SK-N-MC (cell line): ENCODE measurements around the gene SMARCB1.

Experiments used
- DNase-seq: peaks from one replicate; pipeline ENCODE4 v3.0.0-alpha.2; 2011; ENCODE audit warnings: low read depth, low spot score
- H3K27ac ChIP-seq: fragments of 200-600 bp; sonication (generic); 2 replicates; pipeline ENCODE4 v1.5.1; 2016; ENCODE audit warnings: mixed run types
- H3K36me3 ChIP-seq: fragments of 200-600 bp; sonication (generic); 2 replicates; pipeline ENCODE4 v1.6.1; 2017; ENCODE audit warnings: antibody characterized with exemption, low read length, mixed read lengths; ENCODE audit not compliant: insufficient read depth
- H3K4me3 ChIP-seq: fragments of 200-600 bp; sonication (generic); 2 replicates; pipeline ENCODE4 v1.5.1; 2016
- H3K9ac ChIP-seq: fragments of 200-600 bp; sonication (generic); 2 replicates; pipeline ENCODE4 v1.8.0; 2017; ENCODE audit warnings: mixed run types, mixed read lengths; ENCODE audit not compliant: insufficient read length
- H3K9me3 ChIP-seq: fragments of 200-600 bp; sonication (generic); 2 replicates; pipeline ENCODE4 v1.6.1; 2017; ENCODE audit warnings: low read depth, mild to moderate bottlenecking, antibody characterized with exemption, low read length, moderate library complexity, mixed read lengths
- EZH2 ChIP-seq: fragments of 200-600 bp; sonication (generic); IDR thresholded peaks from one replicate; pipeline ENCODE4 v1.6.1; 2017; ENCODE audit warnings: antibody characterized with exemption
- FOXP2 ChIP-seq: optimal IDR thresholded peaks from 2 replicates; pipeline ENCODE3; 2011; ENCODE audit warnings: mild to moderate bottlenecking, moderate library complexity; ENCODE audit not compliant: insufficient read depth; ENCODE audit errors: extremely low read length, control extremely low read depth
- POLR2AphosphoS5 ChIP-seq: IDR thresholded peaks from 2 replicates; pipeline ENCODE4 v1.6.1; 2012; ENCODE audit warnings: mild to moderate bottlenecking, low read depth, low read length, borderline replicate concordance

Gene SMARCB1

GRCh38 chr22:23750367-23750713 is 36.4 kb upstream of the SMARCB1 start:
- peak overlapping the region; percentile 97 for H3K4me3 ChIP-seq

GRCh38 chr22:23750714-23751440 is 35.9 kb upstream of the SMARCB1 start, which contains the start of gene ZNF70:
Gene ZNF70 (minus strand): TSS chr22:23751112. CDS start chr22:23745140, 5,972 bp downstream.
- no peak for DNase-seq
- no peak for TF ChIP-seq EZH2
- peak; percentile 68 for TF ChIP-seq POLR2AphosphoS5
- no peaks in the 10 kb centered on the region; the same call in 1 of the 2 replicates for H3K36me3 ChIP-seq
- H3K9ac ChIP-seq = peak within 1 kb of the TSS; percentile 90
- peak within 1 kb of the TSS; percentile 97 for H3K4me3 ChIP-seq
- H3K27ac ChIP-seq = peak within 1 kb of the TSS; percentile 77; the same call in 1 of the 2 replicates
- no peaks in the 10 kb centered on the region for H3K9me3 ChIP-seq

More at GRCh38 chr22:23750367-23750713, 36.4 kb upstream of the SMARCB1 start:
- H3K27ac ChIP-seq = 0 out of 2 replicates have a peak overlapping the region, but pooled peaks have one; percentile 6
- H3K9me3 ChIP-seq = no peaks in the 10 kb centered on the region
- H3K9ac ChIP-seq = peak overlapping the region; percentile 89
- no peak for TF ChIP-seq EZH2
- TF ChIP-seq FOXP2 = no peak
- no peak for TF ChIP-seq POLR2AphosphoS5
- H3K36me3 ChIP-seq = peaks cover 2% of the 10 kb centered on the region; the same call in 1 of the 2 replicates
- DNase-seq = no peak

GRCh38 chr22:23751441-23751996 is 35.2 kb upstream of the SMARCB1 start:
- Histone ChIP-seq H3K9ac (peak overlapping the region; percentile 90), H3K4me3 (peak overlapping the region; percentile 97), H3K27ac (peak overlapping the region; percentile 77; the same call in 1 of the 2 replicates), H3K9me3 (no peaks in the 10 kb centered on the region), H3K36me3 (no peaks in the 10 kb centered on the region)
- DNase-seq = no peak
- no peak for TF ChIP-seq EZH2
- TF ChIP-seq FOXP2 = no peak
- TF ChIP-seq POLR2AphosphoS5 = no peak

- Histone ChIP-seq H3K9me3 (no peaks in the 10 kb centered on the region), H3K36me3 (no peaks in the 10 kb centered on the region), H3K9ac (no peak overlapping the region), H3K4me3 (no peak overlapping the region), H3K27ac (no peak overlapping the region)
- TF ChIP-seq POLR2AphosphoS5 = no peak
- TF ChIP-seq EZH2 = no peak
- no peak for TF ChIP-seq FOXP2
- no peak for DNase-seq
Observed at GRCh38 chr22:23752090-23752691, 34.6 kb upstream of the SMARCB1 start.

GRCh38 chr22:23752750-23753149 is 34.0 kb upstream of the SMARCB1 start:
- H3K9ac ChIP-seq = no peak overlapping the region
- H3K27ac ChIP-seq = no peak overlapping the region
- no peak for DNase-seq
- H3K4me3 ChIP-seq = no peak overlapping the region
- H3K9me3 ChIP-seq = no peaks in the 10 kb centered on the region
- TF ChIP-seq EZH2 = no peak
- TF ChIP-seq POLR2AphosphoS5 = no peak
- no peak for TF ChIP-seq FOXP2
- H3K36me3 ChIP-seq = no peaks in the 10 kb centered on the region

GRCh38 chr22:23753385-23753784 is 33.4 kb upstream of the SMARCB1 start:
- no peak for TF ChIP-seq FOXP2
- no peak for TF ChIP-seq EZH2
- no peak for TF ChIP-seq POLR2AphosphoS5
- Histone ChIP-seq H3K27ac (no peak overlapping the region), H3K4me3 (no peak overlapping the region), H3K36me3 (no peaks in the 10 kb centered on the region), H3K9ac (no peak overlapping the region), H3K9me3 (no peaks in the 10 kb centered on the region)
- DNase-seq = no peak

- H3K27ac ChIP-seq = peak within 1 kb of the TSS; percentile 50; the same call in 1 of the 2 replicates
- H3K36me3 ChIP-seq = no peaks in the 10 kb centered on the region
- no peaks in the 10 kb centered on the region for H3K9me3 ChIP-seq
- TF ChIP-seq FOXP2 (no peak), EZH2 (no peak), POLR2AphosphoS5 (no peak)
- no peak for DNase-seq
- no peak within 1 kb of the TSS for H3K4me3 ChIP-seq
- no peak within 1 kb of the TSS for H3K9ac ChIP-seq
Observed at GRCh38 chr22:23754220-23754919, 32.4 kb upstream of the SMARCB1 start, which contains the start of gene VPREB3. Gene VPREB3 (minus strand): TSS chr22:23754425. CDS start chr22:23754363, 62 bp downstream.

- no peak for TF ChIP-seq POLR2AphosphoS5
- TF ChIP-seq EZH2 = no peak
- no peak for TF ChIP-seq FOXP2
- H3K4me3 ChIP-seq = no peak overlapping the region
- no peak for DNase-seq
- H3K9ac ChIP-seq = no peak overlapping the region
- peak overlapping the region; percentile 50; the same call in 1 of the 2 replicates for H3K27ac ChIP-seq
- no peaks in the 10 kb centered on the region for H3K9me3 ChIP-seq
- H3K36me3 ChIP-seq = no peaks in the 10 kb centered on the region
Observed at GRCh38 chr22:23754980-23755636, 31.7 kb upstream of the SMARCB1 start.
